WTC11 (cell line): ENCODE data around the gene STRIP1. TPM values are rescaled to one million over a fixed set of nuclear protein-coding genes. Genes with fewer than 3 reads are reported as not detected.

Experiments
- ATAC-seq: fragments of 200-7000 bp; cut with Tn5 transposase; 2 replicates; pipeline ENCODE4 v1.10.0; 2021; ENCODE audit warnings: mild to moderate bottlenecking, moderate library complexity
- CTCF ChIA-PET: fragments of 300-600 bp; sonication (Branson Sonifier 250); formaldehyde crosslinking; loops from one replicate; lab custom pipeline; 2021; ENCODE audit warnings: antibody characterized with exemption; lab: Charles Lee
- POLR2A ChIA-PET: fragments of 350-600 bp; sonication (Branson Sonifier 250); formaldehyde crosslinking; loops from one replicate; lab custom pipeline; 2021; ENCODE audit warnings: antibody characterized with exemption; lab: Charles Lee
- DNase-seq: peaks from one replicate; pipeline ENCODE4 v3.0.0; 2021; ENCODE audit warnings: low spot score
- H3K27ac Mint-ChIP-seq: 2 replicates; pipeline ENCODE4 v1.8.0; 2021; ENCODE audit warnings: mixed read lengths
- H3K27me3 Mint-ChIP-seq: 2 replicates; pipeline ENCODE4 v1.8.0; 2021; ENCODE audit warnings: low read depth, mild to moderate bottlenecking, moderate library complexity, mixed read lengths
- H3K36me3 Mint-ChIP-seq: 2 replicates; pipeline ENCODE4 v1.8.0; 2021; ENCODE audit warnings: mixed read lengths
- H3K4me1 Mint-ChIP-seq: 2 replicates; pipeline ENCODE4 v1.8.0; 2022; ENCODE audit warnings: mixed read lengths
- H3K4me3 Mint-ChIP-seq: 2 replicates; pipeline ENCODE4 v1.8.0; 2021; ENCODE audit warnings: mild to moderate bottlenecking, moderate library complexity, mixed read lengths
- H3K9me3 Mint-ChIP-seq: 2 replicates; pipeline ENCODE4 v1.8.0; 2021; ENCODE audit warnings: mixed read lengths
- ATF1 ChIP-seq: sonication (generic); formaldehyde crosslinking; IDR thresholded peaks from 2 replicates; pipeline ENCODE4 v1.8.1; 2023; ENCODE audit warnings: mild to moderate bottlenecking, moderate library complexity, missing genetic modification reagents
- CBFB ChIP-seq: sonication (generic); formaldehyde crosslinking; IDR thresholded peaks from 2 replicates; pipeline ENCODE4 v1.8.1; 2022; ENCODE audit warnings: mild to moderate bottlenecking, low read depth, missing genetic modification reagents
- CREB1 ChIP-seq: sonication (generic); formaldehyde crosslinking; IDR thresholded peaks from 2 replicates; pipeline ENCODE4 v1.8.0; 2023; ENCODE audit warnings: mild to moderate bottlenecking, missing genetic modification reagents
- EMX1 ChIP-seq: fragments of 250-450 bp; sonication (Bioruptor Pico); IDR thresholded peaks from 2 replicates; pipeline ENCODE4 v1.8.0; 2021; ENCODE audit warnings: mild to moderate bottlenecking
- FOXJ3 ChIP-seq: sonication (generic); formaldehyde crosslinking; IDR thresholded peaks from 2 replicates; pipeline ENCODE4 v1.9.0; 2021; ENCODE audit warnings: missing genetic modification reagents, mild to moderate bottlenecking, borderline replicate concordance
- FOXP1 ChIP-seq: sonication (generic); formaldehyde crosslinking; IDR thresholded peaks from 2 replicates; pipeline ENCODE4 v1.8.0; 2022; ENCODE audit warnings: missing genetic modification reagents, mild to moderate bottlenecking, moderate library complexity, borderline replicate concordance
- JUN ChIP-seq: sonication (generic); formaldehyde crosslinking; IDR thresholded peaks from 2 replicates; pipeline ENCODE4 v1.8.0; 2023; ENCODE audit warnings: mild to moderate bottlenecking, missing genetic modification reagents
- RELA ChIP-seq: sonication (generic); formaldehyde crosslinking; IDR thresholded peaks from 2 replicates; pipeline ENCODE4 v1.8.1; 2022; ENCODE audit warnings: missing genetic modification reagents, mild to moderate bottlenecking, borderline replicate concordance
- ZNF219 ChIP-seq: sonication (generic); formaldehyde crosslinking; IDR thresholded peaks from 2 replicates; pipeline ENCODE4 v1.8.0; 2023; ENCODE audit warnings: missing genetic modification reagents, mild to moderate bottlenecking, borderline replicate concordance
- ZNF263 ChIP-seq: sonication (generic); formaldehyde crosslinking; IDR thresholded peaks from 2 replicates; pipeline ENCODE4 v1.8.1; 2022; ENCODE audit warnings: low read depth, mild to moderate bottlenecking, moderate library complexity, missing genetic modification reagents
- ZNF317 ChIP-seq: sonication (generic); formaldehyde crosslinking; IDR thresholded peaks from 2 replicates; pipeline ENCODE4 v1.8.1; 2023; ENCODE audit warnings: low read depth, mild to moderate bottlenecking, moderate library complexity, missing genetic modification reagents, borderline replicate concordance
- ZNF396 ChIP-seq: fragments of 250-450 bp; sonication (Bioruptor Pico); IDR thresholded peaks from 2 replicates; pipeline ENCODE4 v1.8.0; 2021; ENCODE audit warnings: mild to moderate bottlenecking, moderate library complexity, borderline replicate concordance
- ZNF423 ChIP-seq: fragments of 250-450 bp; sonication (Bioruptor Pico); IDR thresholded peaks from 2 replicates; pipeline ENCODE4 v2.1.2; 2022; ENCODE audit warnings: mild to moderate bottlenecking, moderate library complexity
- total RNA-seq: library from RNA; stranded (reverse); gene quantifications from 3 replicates; pipeline ENCODE4 v1.2.3, GENCODE V29; 2021
- TF ChIP-seq, protein P1 (sequence below): fragments of 250-450 bp; sonication (Bioruptor Pico); IDR thresholded peaks from 2 replicates; pipeline ENCODE4 v1.9.0; 2021; ENCODE audit warnings: mild to moderate bottlenecking
- TF ChIP-seq, protein P2 (sequence below): sonication (generic); formaldehyde crosslinking; IDR thresholded peaks from 2 replicates; pipeline ENCODE4 v1.8.1; 2023; ENCODE audit warnings: mild to moderate bottlenecking, moderate library complexity, missing genetic modification reagents
- TF ChIP-seq, protein P3 (sequence below): sonication (generic); formaldehyde crosslinking; IDR thresholded peaks from 2 replicates; pipeline ENCODE4 v1.8.1; 2023; ENCODE audit warnings: mild to moderate bottlenecking, missing genetic modification reagents
- TF ChIP-seq, protein P4 (sequence below): sonication (generic); formaldehyde crosslinking; IDR thresholded peaks from 2 replicates; pipeline ENCODE4 v1.8.0; 2023; ENCODE audit warnings: missing genetic modification reagents, mild to moderate bottlenecking, borderline replicate concordance

Gene STRIP1
- total RNA-seq, 1 experiment from 2014 or later = 42.8 TPM

DNA sequence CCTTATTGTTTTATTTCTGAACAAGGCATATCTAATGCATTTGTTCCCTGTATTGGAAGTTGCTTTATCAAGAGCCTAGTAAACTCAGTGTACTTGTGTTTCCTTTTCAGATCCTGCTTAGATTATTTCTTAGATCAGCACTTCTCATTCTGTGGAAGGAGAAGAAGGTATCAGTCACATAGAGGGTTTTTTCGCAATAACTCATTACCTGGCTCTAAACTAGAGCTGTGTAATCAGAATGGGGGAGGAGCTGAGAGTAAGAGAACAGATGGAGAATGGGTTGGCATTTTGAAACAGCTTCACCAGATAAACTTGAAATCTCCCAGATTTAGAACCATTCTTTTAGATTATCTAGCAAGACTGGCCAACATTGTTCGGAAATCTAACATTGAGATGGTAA, 38.9 kb upstream of the STRIP1 start:
- CTCF ChIA-PET = interaction anchor here (0.7 to 1.4 kb wide), 2 partner anchors 11 to 12 kb away, joined by 3 to 5 read pairs; partner anchors contain the start of gene AHCYL1
- ATAC-seq (no peak), DNase-seq (no peak)
- peaks cover 6% of the 10 kb centered on the region for H3K36me3 Mint-ChIP-seq
- H3K9me3 Mint-ChIP-seq = no peaks in the 10 kb centered on the region
- no peaks in the 10 kb centered on the region for H3K27me3 Mint-ChIP-seq
- TF ChIP-seq FOXJ3 (no peak), EMX1 (no peak), ATF1 (CRISPR knock-in tag) (no peak)
- TF ChIP-seq, protein P1, sequence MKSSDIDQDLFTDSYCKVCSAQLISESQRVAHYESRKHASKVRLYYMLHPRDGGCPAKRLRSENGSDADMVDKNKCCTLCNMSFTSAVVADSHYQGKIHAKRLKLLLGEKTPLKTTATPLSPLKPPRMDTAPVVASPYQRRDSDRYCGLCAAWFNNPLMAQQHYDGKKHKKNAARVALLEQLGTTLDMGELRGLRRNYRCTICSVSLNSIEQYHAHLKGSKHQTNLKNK (CRISPR knock-in tag) = no peak
- TF ChIP-seq, protein P2, sequence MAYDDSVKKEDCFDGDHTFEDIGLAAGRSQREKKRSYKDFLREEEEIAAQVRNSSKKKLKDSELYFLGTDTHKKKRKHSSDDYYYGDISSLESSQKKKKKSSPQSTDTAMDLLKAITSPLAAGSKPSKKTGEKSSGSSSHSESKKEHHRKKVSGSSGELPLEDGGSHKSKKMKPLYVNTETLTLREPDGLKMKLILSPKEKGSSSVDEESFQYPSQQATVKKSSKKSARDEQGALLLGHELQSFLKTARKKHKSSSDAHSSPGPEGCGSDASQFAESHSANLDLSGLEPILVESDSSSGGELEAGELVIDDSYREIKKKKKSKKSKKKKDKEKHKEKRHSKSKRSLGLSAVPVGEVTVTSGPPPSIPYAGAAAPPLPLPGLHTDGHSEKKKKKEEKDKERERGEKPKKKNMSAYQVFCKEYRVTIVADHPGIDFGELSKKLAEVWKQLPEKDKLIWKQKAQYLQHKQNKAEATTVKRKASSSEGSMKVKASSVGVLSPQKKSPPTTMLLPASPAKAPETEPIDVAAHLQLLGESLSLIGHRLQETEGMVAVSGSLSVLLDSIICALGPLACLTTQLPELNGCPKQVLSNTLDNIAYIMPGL = no peak
- TF ChIP-seq, protein P3, sequence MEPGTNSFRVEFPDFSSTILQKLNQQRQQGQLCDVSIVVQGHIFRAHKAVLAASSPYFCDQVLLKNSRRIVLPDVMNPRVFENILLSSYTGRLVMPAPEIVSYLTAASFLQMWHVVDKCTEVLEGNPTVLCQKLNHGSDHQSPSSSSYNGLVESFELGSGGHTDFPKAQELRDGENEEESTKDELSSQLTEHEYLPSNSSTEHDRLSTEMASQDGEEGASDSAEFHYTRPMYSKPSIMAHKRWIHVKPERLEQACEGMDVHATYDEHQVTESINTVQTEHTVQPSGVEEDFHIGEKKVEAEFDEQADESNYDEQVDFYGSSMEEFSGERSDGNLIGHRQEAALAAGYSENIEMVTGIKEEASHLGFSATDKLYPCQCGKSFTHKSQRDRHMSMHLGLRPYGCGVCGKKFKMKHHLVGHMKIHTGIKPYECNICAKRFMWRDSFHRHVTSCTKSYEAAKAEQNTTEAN (CRISPR knock-in tag) = no peak
- TF ChIP-seq, all 79 proteins: peak for 0
- H3K4me3 Mint-ChIP-seq = no peak overlapping the region
- peak overlapping the region; percentile 60 for H3K27ac Mint-ChIP-seq
- POLR2A ChIA-PET = interaction anchor here (1.5 kb wide), 1 partner anchor 11 kb away, joined by 5 read pairs; the partner anchor contains the start of gene AHCYL1
- H3K4me1 Mint-ChIP-seq = peaks cover 3% of the 10 kb centered on the region; the same call in 1 of the 2 replicates

DNA sequence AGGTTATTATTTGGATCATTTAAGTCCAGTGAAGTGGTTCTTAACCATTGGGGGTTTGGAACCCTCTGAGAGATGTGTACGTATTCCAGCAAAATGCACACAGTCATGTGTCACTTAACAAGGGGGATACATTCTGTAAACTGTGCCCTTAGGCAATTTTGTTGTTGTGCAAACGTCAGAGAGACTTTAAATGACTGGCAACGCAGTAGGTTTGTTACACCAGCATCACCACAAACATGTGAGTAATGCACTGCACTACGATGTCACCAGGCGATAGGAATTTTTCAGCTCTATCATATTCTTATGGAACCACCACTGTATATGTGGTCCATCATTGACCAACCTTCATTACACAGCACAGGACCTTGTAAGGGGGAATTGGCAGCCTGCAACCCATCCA, 37.9 kb upstream of the STRIP1 start:
- Mint-ChIP-seq H3K27ac (no peak overlapping the region), H3K36me3 (peaks cover 6% of the 10 kb centered on the region), H3K4me1 (peaks cover 5% of the 10 kb centered on the region; the same call in 1 of the 2 replicates), H3K9me3 (no peaks in the 10 kb centered on the region), H3K4me3 (no peak overlapping the region), H3K27me3 (no peaks in the 10 kb centered on the region)
- ChIA-PET POLR2A (no interaction called here), CTCF (interaction anchor here (1.4 kb wide), 1 partner anchor 15 kb away, joined by 4 read pairs; no protein-coding TSS in a partner anchor)
- no peak for DNase-seq
- ATAC-seq = no peak
- TF ChIP-seq ZNF219 (no peak), RELA (CRISPR knock-in tag) (no peak), JUN (CRISPR knock-in tag) (no peak), ZNF423 (CRISPR knock-in tag) (no peak), CBFB (CRISPR knock-in tag) (no peak), ATF1 (CRISPR knock-in tag) (no peak)
- TF ChIP-seq, protein P4, sequence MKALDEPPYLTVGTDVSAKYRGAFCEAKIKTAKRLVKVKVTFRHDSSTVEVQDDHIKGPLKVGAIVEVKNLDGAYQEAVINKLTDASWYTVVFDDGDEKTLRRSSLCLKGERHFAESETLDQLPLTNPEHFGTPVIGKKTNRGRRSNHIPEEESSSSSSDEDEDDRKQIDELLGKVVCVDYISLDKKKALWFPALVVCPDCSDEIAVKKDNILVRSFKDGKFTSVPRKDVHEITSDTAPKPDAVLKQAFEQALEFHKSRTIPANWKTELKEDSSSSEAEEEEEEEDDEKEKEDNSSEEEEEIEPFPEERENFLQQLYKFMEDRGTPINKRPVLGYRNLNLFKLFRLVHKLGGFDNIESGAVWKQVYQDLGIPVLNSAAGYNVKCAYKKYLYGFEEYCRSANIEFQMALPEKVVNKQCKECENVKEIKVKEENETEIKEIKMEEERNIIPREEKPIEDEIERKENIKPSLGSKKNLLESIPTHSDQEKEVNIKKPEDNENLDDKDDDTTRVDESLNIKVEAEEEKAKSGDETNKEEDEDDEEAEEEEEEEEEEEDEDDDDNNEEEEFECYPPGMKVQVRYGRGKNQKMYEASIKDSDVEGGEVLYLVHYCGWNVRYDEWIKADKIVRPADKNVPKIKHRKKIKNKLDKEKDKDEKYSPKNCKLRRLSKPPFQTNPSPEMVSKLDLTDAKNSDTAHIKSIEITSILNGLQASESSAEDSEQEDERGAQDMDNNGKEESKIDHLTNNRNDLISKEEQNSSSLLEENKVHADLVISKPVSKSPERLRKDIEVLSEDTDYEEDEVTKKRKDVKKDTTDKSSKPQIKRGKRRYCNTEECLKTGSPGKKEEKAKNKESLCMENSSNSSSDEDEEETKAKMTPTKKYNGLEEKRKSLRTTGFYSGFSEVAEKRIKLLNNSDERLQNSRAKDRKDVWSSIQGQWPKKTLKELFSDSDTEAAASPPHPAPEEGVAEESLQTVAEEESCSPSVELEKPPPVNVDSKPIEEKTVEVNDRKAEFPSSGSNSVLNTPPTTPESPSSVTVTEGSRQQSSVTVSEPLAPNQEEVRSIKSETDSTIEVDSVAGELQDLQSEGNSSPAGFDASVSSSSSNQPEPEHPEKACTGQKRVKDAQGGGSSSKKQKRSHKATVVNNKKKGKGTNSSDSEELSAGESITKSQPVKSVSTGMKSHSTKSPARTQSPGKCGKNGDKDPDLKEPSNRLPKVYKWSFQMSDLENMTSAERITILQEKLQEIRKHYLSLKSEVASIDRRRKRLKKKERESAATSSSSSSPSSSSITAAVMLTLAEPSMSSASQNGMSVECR (CRISPR knock-in tag) = no peak

DNA sequence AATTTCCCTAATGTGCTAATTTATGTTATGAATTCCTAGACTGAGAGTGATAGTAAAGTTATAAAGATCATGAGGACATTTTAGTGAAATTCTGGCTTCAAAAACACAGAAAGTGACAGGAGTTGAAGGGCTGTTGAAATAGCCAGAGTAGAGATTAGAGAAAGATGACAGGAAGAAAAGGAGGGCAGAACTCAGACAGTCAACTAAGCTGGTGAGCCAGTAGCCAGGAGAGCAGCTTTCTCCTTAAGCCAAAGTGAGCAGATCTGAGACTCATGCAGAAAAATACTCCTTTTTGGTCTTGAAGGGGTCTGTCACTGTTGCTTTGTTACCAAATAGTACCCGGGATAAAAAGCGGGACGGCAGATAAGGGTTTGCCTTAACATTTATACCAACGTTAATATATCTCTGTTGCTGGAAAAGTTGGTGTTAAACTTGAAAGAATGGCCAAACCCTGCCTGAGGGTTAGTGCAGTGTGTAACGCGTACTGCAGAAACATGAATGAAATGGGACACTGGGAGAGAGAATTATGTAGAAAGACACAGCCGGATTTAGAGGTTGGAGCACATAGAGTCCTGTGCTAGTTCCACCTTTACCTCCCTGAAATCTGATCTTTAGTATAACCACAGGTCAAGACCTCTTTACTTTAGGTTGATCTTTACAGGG, 37.1 kb upstream of the STRIP1 start:
- no peaks in the 10 kb centered on the region for H3K9me3 Mint-ChIP-seq
- ATAC-seq = no peak
- no peak overlapping the region for H3K4me3 Mint-ChIP-seq
- no peak for DNase-seq
- ChIA-PET CTCF (interaction anchor here (1.2 to 2.7 kb wide), 4 partner anchors 13 to 86 kb away, joined by 4 to 16 read pairs (median 5); partner anchors contain the start of gene AHCYL1), POLR2A (no interaction called here)
- peaks cover 10% of the 10 kb centered on the region for H3K4me1 Mint-ChIP-seq
- peaks cover 6% of the 10 kb centered on the region for H3K36me3 Mint-ChIP-seq
- no peak for TF ChIP-seq FOXP1 (CRISPR knock-in tag)
- no peak for TF ChIP-seq CBFB (CRISPR knock-in tag)
- no peak for TF ChIP-seq ZNF263 (CRISPR knock-in tag)
- no peak for TF ChIP-seq ZNF317 (CRISPR knock-in tag)
- TF ChIP-seq ATF1 (CRISPR knock-in tag) = no peak
- TF ChIP-seq, protein P3 (CRISPR knock-in tag) = no peak
- no peak for TF ChIP-seq CREB1 (CRISPR knock-in tag)
- TF ChIP-seq ZNF396 (CRISPR knock-in tag) = no peak
- H3K27ac Mint-ChIP-seq = no peak overlapping the region
- no peaks in the 10 kb centered on the region for H3K27me3 Mint-ChIP-seq
